HG02973 (cell line): Measurements from ENCODE around the gene MAN2A1.

Source experiments
- ATAC-seq: cut with Tn5 transposase; IDR thresholded peaks from one replicate; pipeline ENCODE4 v1.9.1; 2021; ENCODE audit warnings: moderate library complexity; ENCODE audit not compliant: unreplicated experiment

MAN2A1 gene

DNA sequence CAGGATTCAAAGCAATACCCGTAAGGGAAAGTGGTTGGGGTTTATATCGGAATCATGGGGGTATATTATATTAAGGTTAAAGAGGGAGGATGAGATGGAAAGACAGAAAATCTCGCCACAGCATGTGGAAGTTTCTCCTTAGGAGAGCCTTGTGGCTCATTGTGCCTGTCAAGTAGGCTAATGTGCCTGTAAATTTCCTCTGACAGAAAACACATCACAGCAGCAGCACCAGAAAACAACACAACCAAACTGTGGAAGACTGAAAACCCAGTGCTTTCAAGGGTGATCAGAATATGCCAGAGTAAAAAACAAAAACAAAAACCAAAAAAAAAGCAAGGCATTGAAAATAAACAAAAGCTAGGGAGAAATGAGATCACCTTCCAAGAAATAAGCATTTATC, 11.3 kb upstream of the MAN2A1 start:
- ATAC-seq, result no peak

DNA sequence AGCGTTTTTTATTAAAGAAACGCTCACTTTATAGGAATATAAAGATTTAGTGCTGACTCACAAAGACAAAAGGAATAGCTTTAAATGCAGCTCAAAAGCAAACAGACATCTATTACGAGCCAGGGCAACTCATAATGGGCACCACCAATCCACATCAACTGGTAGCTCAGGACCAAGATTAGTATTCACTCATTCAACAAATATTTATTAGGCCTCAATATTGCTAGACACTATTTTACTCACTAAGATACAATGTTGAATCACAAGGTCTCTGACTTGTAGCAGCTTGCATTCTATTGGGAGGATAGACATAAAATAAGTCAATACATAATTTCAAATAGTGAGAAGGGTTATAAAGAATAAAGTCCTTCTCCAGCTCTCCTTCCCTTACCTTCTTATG, 8.0 kb upstream of the MAN2A1 start:
- no peak for ATAC-seq

DNA sequence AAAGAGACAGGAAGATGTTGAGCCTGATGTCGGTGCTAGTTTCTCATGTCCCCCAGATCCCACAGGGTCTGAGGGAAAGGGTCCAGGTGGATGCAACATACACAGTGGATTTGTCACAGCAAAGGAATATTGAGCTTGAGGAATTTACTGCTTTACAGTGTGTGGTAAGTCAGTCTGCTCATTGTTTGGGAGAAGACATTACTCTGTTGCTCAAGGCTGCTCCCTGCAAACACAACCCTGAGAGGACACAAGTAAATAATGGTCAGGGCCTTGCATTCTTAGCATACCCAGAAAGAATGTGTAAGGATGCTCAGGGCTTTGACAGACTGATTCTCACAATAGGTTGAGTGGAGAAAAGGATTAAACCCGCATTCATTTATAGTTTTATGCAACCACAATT, 7.3 kb upstream of the MAN2A1 start:
- no peak for ATAC-seq

DNA sequence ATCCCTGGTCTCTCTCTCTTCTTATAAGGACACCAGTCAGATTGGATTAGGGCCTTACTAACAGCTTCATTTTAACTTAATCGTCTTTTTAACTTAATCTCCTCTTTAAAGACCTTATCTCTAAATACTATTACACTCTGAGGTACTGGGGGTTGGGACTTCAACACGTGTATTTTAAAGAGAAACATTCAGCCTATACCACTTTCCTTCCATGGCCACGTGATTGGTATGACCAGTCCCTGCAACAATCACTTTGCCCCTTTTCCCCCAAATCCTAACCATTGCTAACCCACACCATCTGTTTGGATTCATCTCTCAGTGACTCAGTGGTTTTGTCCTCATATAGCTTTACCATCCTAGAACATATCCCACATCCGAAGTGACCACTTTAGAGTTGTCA, 3.8 kb upstream of the MAN2A1 start:
- ATAC-seq, result no peak

DNA sequence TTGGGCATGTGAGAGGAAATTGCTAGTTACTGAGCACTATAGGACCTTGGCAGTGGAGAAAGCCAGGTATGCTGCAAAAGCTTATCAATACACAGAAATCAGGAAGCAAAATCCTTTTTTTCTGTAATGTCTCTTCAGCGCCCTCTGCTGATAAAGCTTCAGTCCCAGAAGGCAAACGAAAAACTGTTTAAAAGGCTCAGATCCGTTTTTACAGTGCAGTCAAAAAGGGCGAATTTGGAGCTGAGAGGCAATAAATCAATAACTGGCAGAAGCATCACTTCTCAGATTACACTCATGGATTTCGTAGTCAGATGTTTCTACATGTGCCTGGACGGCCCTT, 1.1 kb upstream of the MAN2A1 start:
- peak; percentile 1 for ATAC-seq

DNA sequence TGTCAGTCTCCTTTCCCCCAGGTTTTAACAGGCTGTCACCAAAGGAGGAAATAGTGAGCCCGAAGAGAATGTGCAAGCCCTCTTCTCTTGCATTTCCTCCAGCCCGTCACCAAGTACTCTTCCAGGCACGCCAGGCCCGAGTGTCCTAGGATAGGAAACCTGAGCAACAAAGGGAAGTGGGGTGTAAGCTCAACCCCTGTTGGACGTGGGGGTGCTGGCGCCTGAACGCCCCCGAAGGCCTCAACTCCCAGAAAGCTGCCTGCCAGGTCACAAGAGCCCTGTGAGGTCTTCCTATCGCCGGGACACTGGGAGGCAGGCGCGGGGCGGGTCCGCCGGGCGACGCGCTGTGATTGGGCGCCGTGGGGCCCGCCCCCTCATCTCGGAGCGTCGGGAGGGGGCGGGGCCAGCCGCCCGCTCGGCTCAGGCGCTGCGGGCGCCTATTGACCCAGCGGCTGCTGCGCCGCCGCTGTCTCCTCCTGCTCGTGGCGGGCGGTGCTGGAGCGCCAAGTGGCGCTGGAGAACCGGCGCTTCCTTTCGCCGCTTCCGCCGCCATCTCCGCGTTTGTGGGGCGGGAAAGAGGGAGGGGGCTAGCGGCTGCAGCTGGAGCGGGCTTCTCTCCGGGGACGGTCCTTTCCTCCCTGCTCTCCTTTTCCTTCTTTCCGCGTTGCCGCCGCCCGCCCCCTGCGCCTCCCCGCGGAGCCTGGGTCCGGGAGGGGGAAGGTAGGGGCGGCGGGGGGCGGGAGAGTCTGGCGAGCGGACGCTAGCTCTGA, 572 bp upstream of the MAN2A1 start:
- peak; percentile 72 for ATAC-seq

DNA sequence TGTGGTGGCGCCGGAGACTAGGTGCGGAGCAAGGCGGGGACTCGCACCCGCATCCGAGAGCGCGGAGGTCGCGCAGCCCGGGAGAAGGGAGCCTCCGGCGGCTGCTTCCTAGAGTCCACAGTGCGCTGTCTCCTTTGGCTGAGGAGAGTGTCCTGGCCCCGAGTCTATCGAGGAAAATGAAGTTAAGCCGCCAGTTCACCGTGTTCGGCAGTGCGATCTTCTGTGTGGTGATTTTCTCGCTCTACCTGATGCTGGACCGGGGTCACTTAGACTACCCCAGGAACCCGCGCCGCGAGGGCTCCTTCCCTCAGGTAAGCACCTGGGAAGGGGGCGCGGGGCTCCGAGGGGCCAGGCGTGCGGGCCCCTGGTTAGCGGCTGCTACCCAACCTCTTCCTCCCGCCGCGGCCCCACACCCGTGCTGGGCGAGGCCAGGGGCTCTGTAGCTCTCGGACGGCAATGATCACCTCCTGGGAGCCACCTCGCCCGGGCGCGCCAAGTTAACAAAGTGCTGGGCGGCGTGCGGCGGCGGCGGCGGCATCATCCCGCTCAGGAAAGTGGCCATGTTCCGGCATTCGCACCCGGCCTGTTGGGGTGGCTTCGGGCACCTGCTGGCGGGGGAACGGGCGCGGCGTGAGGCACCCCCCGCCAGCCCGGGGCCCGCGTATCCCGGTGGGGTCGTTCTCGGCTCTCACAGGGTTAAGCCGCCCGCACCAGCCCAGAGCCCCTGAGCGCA, 681 bp downstream of the MAN2A1 start:
- peak; percentile 5 for ATAC-seq

DNA sequence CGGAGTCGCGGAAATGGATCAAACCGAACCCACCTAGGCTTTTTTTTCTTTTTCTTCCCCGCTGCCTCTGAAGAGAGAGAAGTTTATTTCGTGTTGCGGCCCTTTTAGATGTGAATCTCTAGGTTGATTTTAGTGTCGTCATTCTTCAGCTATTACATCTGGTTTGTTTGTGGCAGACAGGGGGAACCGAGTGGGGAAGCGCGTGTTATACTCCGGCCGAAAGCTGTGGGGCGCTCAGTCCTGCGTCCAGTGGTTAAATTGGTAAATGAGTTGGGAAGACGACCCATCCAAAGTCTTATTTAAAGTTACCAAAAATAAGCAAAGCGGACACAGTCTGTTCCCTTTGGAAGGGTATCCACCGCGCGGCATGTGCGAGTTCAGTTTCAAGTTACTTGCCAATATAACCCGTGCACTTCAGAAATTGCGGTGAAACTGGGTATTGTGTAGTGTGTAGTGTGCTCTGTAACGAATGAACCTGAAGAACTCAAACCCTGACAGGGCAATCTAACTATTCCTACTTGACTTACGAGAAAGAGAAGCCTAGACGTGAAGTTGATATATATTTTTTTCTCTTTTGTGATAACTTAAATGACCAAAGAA, 1.3 kb downstream of the MAN2A1 start:
- peak; percentile 15 for ATAC-seq

DNA sequence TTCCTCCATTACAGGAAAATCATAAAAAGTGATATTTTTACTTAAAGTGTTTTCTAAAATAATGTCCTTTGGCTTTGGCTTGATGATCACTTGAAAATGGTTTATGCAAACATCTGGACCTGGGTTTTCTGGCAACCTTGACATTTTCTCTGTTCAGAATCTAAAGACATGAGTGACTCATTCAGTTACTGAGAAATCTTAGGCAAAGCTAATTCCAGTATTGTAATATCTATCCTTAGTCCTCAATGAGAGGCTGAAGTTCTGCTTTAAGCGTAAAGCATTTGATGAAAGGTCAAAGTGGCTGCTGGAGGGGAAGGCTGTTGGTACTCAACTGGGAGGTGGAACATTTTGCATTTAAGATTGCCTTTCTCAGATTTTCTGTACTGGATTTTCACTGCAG, 2.3 kb downstream of the MAN2A1 start:
- ATAC-seq, result no peak

DNA sequence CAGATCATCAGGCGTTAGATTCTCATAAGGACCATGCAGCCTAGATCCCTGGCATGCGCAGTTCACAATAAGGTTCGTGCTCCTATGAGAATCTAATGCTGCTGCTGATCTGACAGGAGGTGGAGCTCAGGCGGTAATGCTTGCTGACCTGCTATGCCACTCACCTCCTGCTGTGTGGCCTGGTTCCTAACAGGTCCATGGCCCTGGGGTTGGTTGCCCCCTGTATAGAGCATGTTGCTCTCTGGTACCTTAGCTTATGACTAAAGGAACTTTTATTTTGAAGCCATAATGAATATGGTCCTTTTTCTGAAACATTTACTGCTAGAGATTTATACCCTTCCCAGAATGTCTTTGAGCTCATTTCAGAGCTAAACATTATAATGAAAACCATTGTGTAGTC, 3.1 kb downstream of the MAN2A1 start:
- ATAC-seq, result no peak

DNA sequence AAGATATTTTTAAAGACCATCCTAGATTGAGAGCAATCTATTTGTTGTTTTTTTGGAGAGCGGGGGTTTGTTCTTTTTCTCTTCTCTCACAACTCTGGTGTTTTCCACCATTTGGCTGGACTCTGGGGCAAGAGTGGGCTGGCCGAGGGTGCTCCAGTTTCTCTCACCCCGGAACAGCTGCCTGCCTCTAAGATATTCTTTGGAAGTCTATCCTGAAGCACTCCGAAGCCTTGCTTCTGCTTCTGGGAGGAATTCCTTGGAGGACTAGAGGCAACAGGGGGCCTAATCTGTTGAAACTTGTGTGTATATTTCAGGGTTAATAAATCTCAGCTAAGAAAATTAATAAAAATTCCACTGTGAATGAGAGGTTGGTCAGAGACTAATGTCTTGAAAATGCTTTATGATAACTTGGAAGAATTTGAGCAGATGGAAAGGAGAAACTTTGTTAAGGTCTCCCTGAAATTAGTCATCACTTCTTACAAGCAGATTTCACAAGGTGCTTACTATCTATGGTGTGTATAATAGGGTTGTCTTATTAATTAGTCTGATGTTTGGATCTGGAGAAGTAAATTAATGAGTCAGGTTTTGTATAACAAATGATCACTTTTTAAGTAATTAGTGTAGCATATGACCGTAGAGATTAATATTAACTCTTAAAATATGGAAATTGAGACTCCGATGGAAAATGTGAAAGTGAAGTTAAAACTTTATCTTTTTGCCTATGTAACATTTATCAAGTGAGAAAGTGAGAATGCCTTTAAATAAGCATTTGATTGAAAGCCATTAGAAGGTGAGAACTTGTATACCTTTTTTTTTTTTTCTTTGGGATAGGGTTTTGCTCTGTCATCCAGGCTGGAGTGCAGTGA, 4.0 kb downstream of the MAN2A1 start:
- no peak for ATAC-seq

DNA sequence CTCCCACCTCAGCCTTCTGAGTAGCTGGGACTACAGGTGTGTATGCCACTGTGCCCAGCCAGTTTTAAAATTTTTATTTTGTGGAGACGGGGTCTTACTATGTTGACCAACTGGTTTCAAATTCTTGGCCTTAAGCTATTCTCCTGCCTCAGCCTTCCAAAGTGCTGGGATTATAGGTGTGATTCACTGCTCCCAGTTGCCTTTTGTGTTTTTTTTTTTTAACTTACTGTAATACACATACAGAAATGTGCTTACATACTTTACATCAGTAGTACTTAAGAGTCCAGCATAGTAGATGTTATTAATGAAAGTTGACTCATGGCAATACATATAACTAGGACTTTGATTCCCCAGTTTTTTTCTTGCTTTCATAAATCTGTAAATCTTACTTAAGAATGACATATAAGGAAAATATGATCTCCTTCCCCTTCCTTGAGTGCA, 4.7 kb downstream of the MAN2A1 start:
- ATAC-seq, result no peak

DNA sequence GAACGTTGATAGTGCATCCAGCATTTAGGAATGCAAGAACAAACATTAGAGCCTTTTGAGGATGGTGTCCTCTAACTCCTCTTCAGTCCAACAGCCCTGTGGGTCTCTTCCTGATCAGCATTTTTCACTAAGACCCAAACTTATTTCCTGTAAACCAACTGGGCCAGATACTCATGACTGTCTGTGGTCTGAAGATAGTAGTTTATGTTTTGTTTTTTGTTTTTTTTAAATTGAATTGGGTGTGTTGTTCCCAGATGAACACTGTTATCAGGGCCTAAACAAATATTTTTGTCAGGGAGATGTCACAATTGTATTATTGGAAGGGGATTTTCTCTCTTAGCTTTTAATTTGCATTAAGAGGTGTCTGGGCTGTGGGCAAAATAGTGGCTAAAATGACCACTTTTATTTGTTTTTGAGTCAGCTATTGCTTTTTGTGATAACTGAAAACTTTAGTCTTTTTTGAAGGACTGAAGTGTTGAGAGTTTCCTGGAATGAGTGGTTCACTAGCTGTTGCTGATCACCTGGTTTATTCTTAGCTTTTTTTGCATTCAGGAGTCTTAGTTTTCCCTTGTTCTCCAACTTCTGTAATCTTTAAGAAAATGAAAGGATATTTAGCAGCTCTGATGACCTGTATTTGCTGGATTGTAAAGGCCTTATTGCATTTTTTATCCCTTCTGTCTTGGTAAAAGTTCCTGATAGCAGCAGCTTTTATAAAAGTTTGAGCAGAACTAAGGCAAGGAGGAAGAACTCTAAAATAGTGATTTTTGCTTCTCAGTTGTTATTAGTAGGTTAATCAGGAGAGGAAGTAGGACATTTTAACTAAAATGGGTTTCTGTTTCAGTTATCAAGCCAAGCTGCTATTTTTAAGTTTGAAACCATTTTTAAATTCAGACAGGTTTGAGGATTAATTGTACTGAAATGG, 5.5 kb downstream of the MAN2A1 start:
- peak; percentile 52 for ATAC-seq

DNA sequence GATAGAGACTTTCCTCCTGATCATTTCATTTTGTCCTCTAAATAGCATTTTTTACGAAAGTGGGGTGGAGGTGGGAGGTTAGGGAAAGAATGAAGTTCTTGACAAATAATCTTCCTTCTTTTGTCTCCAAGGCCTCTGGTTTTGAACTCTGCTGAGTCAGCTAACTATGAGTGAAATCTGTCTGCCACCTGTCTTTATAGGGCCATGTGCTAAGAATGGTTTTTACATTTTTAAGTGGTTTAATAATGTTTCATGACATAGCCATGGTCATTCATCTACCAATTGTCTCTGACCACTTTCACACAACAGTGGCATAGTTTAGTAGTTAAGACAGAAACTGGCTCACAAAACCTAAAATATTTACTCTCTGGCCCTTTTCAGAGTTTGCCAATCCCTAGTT, 7.6 kb downstream of the MAN2A1 start:
- no peak for ATAC-seq

DNA sequence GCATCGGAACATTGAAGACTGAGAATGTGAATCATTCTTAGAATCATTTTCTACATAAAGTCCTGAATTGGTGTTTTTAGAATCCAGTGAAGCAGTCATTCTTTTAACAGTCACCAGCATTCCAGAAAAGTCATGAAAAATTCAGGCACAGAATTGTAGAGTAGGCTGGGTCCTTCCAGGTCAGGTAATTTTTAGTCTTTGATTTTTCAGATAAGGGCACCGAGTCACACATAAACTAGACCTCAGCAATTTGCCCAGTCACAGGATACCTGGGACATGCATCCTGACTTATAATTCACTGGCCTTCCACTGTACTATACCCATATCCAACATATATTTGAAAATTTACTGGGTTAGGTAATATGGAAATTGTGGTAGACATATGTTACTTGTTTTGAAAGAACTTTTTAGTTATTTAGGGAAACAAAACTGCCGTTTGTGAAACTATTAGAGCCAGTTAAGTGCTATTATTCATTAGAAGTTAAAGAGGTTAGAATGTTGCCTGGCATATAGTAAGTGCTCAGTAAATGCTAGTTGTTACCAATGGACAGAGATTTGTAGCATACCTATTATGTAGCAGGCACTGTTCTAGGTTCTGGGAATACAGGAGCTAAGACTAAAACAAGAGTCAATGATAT, 10.9 kb downstream of the MAN2A1 start:
- ATAC-seq, result no peak

DNA sequence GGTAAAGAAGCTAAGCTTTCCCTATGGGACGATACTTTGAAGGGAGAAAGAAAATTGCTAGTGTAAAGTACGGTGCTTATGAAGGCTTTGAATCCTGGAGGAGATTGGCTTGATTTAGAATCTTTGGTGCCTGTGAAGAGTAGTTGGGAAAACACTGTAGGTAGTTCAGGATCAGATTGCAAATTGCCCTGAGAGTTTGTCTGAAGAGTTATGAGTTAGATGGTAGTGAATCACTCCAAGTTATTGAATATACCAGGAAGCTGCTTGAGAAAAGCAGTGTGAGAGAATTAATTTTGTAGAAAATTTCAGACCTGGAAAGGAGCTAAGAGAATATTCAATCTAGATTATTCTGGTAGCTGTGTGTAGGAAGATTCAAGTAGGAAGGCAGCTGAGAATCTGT, 11.5 kb downstream of the MAN2A1 start:
- no peak for ATAC-seq

DNA sequence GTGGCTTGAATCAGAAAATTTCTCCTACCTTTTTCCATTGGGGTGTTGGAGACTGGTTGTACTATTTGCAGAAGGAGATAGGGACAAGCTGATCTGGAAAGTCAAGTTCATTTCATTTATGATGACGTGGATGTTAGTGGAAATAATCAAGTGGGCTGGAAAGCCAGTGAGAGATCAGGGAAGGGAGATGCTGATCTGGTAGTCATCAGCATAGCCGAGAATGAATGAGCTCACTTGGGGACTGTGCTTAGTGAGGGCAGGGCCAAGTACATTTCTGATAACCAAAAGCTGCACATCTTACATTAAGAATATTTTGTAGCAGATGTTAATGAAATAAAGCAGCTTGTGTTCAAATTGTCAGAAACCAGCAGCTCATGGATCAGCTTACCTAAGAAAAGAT, 12.1 kb downstream of the MAN2A1 start:
- ATAC-seq, result no peak

DNA sequence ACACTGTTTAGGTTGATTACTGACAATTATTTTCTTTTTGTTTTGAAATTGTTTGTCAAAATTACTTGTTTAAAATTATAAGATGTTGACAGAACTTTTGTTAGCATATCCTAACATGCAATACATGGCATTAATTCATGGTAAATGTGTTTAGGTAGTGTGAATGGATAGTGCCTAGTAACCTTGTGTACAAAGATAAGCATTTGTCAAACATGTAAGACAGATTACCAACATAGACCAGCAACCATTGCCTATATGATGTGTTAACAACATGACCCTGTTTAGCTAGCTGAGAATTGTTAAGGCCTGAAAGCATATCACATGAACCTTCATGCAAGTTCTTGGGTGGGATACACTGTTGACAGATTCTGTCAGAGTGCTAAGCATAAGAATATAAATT, 13.4 kb downstream of the MAN2A1 start:
- no peak for ATAC-seq

DNA sequence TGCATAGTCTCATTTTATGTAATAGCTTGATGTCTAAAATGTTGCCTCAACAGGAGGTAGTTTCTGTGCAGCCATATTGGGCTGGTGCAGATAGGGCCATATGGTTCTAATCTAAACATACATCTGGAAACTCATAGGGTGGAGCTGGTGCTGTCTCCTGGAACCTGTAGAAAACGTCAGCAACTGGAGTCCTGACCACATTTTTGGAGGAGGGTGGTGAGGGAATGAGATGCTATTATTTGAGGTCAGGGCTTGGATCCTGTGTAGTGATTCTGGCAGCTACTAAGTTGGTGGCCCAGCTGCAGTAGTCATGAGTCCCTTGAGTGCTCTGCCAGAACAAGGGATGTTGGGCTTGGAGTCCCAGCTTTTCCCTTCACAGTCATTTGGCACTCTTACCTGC, 14.1 kb downstream of the MAN2A1 start:
- no peak for ATAC-seq
